HUES64 (cell line): Measurements from ENCODE around the gene ASMTL.
"Not testable (repeated sequence)": the region's sequence is repeated elsewhere in the genome, so short reads cannot be mapped to it uniquely, and the experiment has no call there.

Experiments
- H3K27ac ChIP-seq: 2 replicates; pipeline ENCODE4 v1.7.0; 2013; ENCODE audit warnings: low read depth, low read length, inconsistent platforms
- H3K27me3 ChIP-seq: 2 replicates; pipeline ENCODE4 v1.6.1; 2013; ENCODE audit warnings: mild to moderate bottlenecking, low read length; ENCODE audit not compliant: insufficient read depth
- H3K36me3 ChIP-seq: 2 replicates; pipeline ENCODE4 v1.6.1; 2013; ENCODE audit warnings: mild to moderate bottlenecking, low read length; ENCODE audit not compliant: insufficient read depth
- H3K4me1 ChIP-seq: 2 replicates; pipeline ENCODE4 v1.6.1; 2013; ENCODE audit warnings: mild to moderate bottlenecking, low read length, moderate library complexity; ENCODE audit not compliant: insufficient read depth
- H3K4me3 ChIP-seq: 2 replicates; pipeline ENCODE4 v1.5.1; 2013; ENCODE audit warnings: mild to moderate bottlenecking, low read length, moderate library complexity
- H3K9ac ChIP-seq: 2 replicates; pipeline ENCODE4 v1.6.1; 2013; ENCODE audit warnings: mild to moderate bottlenecking, low read depth, low read length
- H3K9me3 ChIP-seq: 2 replicates; pipeline ENCODE4 v1.6.1; 2013; ENCODE audit warnings: low read depth, low read length; ENCODE audit not compliant: insufficient read depth
- WGBS: fragments of 150-250, 120-280 bp; methylation state at CpG from one replicate; pipeline ENCODE4 v1.1.7; 2013; ENCODE audit warnings: missing lambda C conversion rate; 5-methylcytosine and 5-hydroxymethylcytosine counted together

Gene ASMTL

GRCh38 chrX:1442724-1443367, 9.9 kb downstream of the ASMTL start:
- Histone ChIP-seq H3K9ac (no peak overlapping the region), H3K27me3 (no peaks in the 10 kb centered on the region), H3K4me3 (no peak overlapping the region), H3K27ac (no peak overlapping the region), H3K36me3 (peaks cover 46% of the 10 kb centered on the region), H3K9me3 (0 out of 2 replicates have a peak, but pooled peaks cover 8% of the 10 kb centered on the region), H3K4me1 (no peaks in the 10 kb centered on the region)
- 89% methylated on average over 34 of the region's 38 CpGs for WGBS

- Histone ChIP-seq H3K4me1 (no peaks in the 10 kb centered on the region), H3K36me3 (peaks cover 47% of the 10 kb centered on the region), H3K9ac (no peak overlapping the region), H3K4me3 (no peak overlapping the region), H3K27me3 (no peaks in the 10 kb centered on the region), H3K27ac (no peak overlapping the region), H3K9me3 (0 out of 2 replicates have a peak, but pooled peaks cover 5% of the 10 kb centered on the region)
- 96% methylated on average over 18 of the region's 18 CpGs for whole genome bisulfite sequencing
Measured at GRCh38 chrX:1442016-1442665, 10.6 kb downstream of the ASMTL start.

GRCh38 chrX:1440506-1440905, 12.2 kb downstream of the ASMTL start:
- Histone ChIP-seq H3K27me3 (no peaks in the 10 kb centered on the region), H3K9me3 (peaks cover 7% of the 10 kb centered on the region; the same call in 1 of the 2 replicates), H3K4me3 (no peak overlapping the region), H3K9ac (no peak overlapping the region), H3K4me1 (no peaks in the 10 kb centered on the region), H3K36me3 (peaks cover 61% of the 10 kb centered on the region), H3K27ac (no peak overlapping the region)
- WGBS, result 100% methylated on average over 4 of the region's 6 CpGs

- Histone ChIP-seq H3K9me3 (peaks cover 4% of the 10 kb centered on the region; the same call in 1 of the 2 replicates), H3K4me1 (no peaks in the 10 kb centered on the region), H3K27ac (no peak overlapping the region), H3K27me3 (no peaks in the 10 kb centered on the region), H3K36me3 (peaks cover 65% of the 10 kb centered on the region), H3K9ac (no peak overlapping the region), H3K4me3 (no peak overlapping the region)
- 94% methylated on average over 20 of the region's 20 CpGs for WGBS
Measured at GRCh38 chrX:1435241-1435895, 17.3 kb downstream of the ASMTL start.

GRCh38 chrX:1434871-1435240, 17.9 kb downstream of the ASMTL start:
- H3K36me3 ChIP-seq, result peaks cover 66% of the 10 kb centered on the region
- H3K9me3 ChIP-seq, result peaks cover 4% of the 10 kb centered on the region; the same call in 1 of the 2 replicates
- H3K27me3 ChIP-seq, result no peaks in the 10 kb centered on the region
- H3K4me3 ChIP-seq, result no peak overlapping the region
- no peak overlapping the region for H3K9ac ChIP-seq
- WGBS, result 95% methylated on average over 22 of the region's 22 CpGs
- no peak overlapping the region for H3K27ac ChIP-seq
- H3K4me1 ChIP-seq, result no peaks in the 10 kb centered on the region

- peaks cover 63% of the 10 kb centered on the region for H3K36me3 ChIP-seq
- H3K4me3 ChIP-seq, result no peak overlapping the region
- H3K9me3 ChIP-seq, result peaks cover 4% of the 10 kb centered on the region; the same call in 1 of the 2 replicates
- H3K4me1 ChIP-seq, result no peaks in the 10 kb centered on the region
- no peaks in the 10 kb centered on the region for H3K27me3 ChIP-seq
- no peak overlapping the region for H3K27ac ChIP-seq
- H3K9ac ChIP-seq, result no peak overlapping the region
- 95% methylated on average over 19 of the region's 19 CpGs for WGBS
Measured at GRCh38 chrX:1433646-1434357, 18.9 kb downstream of the ASMTL start.

- H3K4me1 ChIP-seq, result no peaks in the 10 kb centered on the region
- WGBS, result 94% methylated on average over 9 of the region's 10 CpGs
- H3K9me3 ChIP-seq, result no peaks in the 10 kb centered on the region
- no peaks in the 10 kb centered on the region for H3K27me3 ChIP-seq
- peaks cover 59% of the 10 kb centered on the region for H3K36me3 ChIP-seq
- no peak overlapping the region for H3K4me3 ChIP-seq
- H3K27ac ChIP-seq, result no peak overlapping the region
- H3K9ac ChIP-seq, result no peak overlapping the region
Measured at GRCh38 chrX:1430451-1430850, 22.3 kb downstream of the ASMTL start.

GRCh38 chrX:1427756-1428155, 25.0 kb downstream of the ASMTL start:
- Histone ChIP-seq H3K27ac (no peak overlapping the region), H3K27me3 (no peaks in the 10 kb centered on the region), H3K9me3 (peaks cover 7% of the 10 kb centered on the region; the same call in 1 of the 2 replicates), H3K36me3 (peaks cover 68% of the 10 kb centered on the region), H3K4me1 (no peaks in the 10 kb centered on the region), H3K9ac (no peak overlapping the region), H3K4me3 (no peak overlapping the region)
- WGBS, result 94% methylated on average over 32 of the region's 32 CpGs

GRCh38 chrX:1426321-1426720, 26.4 kb downstream of the ASMTL start:
- H3K4me1 ChIP-seq, H3K4me3 ChIP-seq, H3K9ac ChIP-seq, H3K27ac ChIP-seq, H3K27me3 ChIP-seq: not testable (repeated sequence)
- WGBS, result 94% methylated on average over 16 of the region's 16 CpGs
- Histone ChIP-seq H3K9me3 (peaks cover 18% of the 10 kb centered on the region; the same call in 1 of the 2 replicates), H3K36me3 (peaks cover 73% of the 10 kb centered on the region)

- H3K9ac ChIP-seq, result no peak overlapping the region
- no peaks in the 10 kb centered on the region for H3K27me3 ChIP-seq
- peaks cover 81% of the 10 kb centered on the region for H3K36me3 ChIP-seq
- no peak overlapping the region for H3K4me3 ChIP-seq
- H3K27ac ChIP-seq, result no peak overlapping the region
- H3K9me3 ChIP-seq, result peaks cover 18% of the 10 kb centered on the region; the same call in 1 of the 2 replicates
- WGBS, result 86% methylated on average over 10 of the region's 10 CpGs
- no peaks in the 10 kb centered on the region for H3K4me1 ChIP-seq
Measured at GRCh38 chrX:1425381-1425780, 27.3 kb downstream of the ASMTL start.
